ENCODE data around the gene METTL21C. TPM values are rescaled to one million over a fixed set of nuclear protein-coding genes. Genes with fewer than 3 reads are reported as not detected.

Gene METTL21C
- polyA plus RNA-seq, 1 donor (not counting 4 experiments of a cell fraction or from before 2014, with no cell fraction given): not detected

- Histone ChIP-seq H3K27ac (ENCODE audit: control insufficient read depth, insufficient read depth, low read length) (no peak overlapping the region), H2AFZ (ENCODE audit: control insufficient read depth, low read length) (no peak overlapping the region), H3K4me2 (ENCODE audit: control insufficient read depth, extremely low read depth, insufficient read depth, low read depth, low read length) (no peak overlapping the region), H3K4me3 (ENCODE audit: control insufficient read depth in 2 of 3, extremely low read depth in 1 of 3, insufficient read depth in 2 of 3, low read depth in 1 of 3, low read length in 3 of 3) (no peak overlapping the region), H3K9ac (ENCODE audit: control insufficient read depth, extremely low read depth, insufficient read depth, low read length) (no peak overlapping the region), H3K4me1 (ENCODE audit: control insufficient read depth, extremely low read depth, insufficient read depth, low read length) (peaks cover 7% of the 10 kb centered on the region), H3K27me3 (ENCODE audit: control insufficient read depth, extremely low read depth, insufficient read depth, low read length) (no peaks in the 10 kb centered on the region), H4K20me1 (ENCODE audit: control insufficient read depth, extremely low read depth, insufficient read depth, low read length) (no peaks in the 10 kb centered on the region), H3K9me1 (ENCODE audit: control insufficient read depth, extremely low read depth, insufficient read depth, low read length) (no peaks in the 10 kb centered on the region), H3K9me3 (ENCODE audit: control insufficient read depth, low read depth, low read length) (no peaks in the 10 kb centered on the region), H3K36me3 (ENCODE audit: control insufficient read depth in 2 of 2, extremely low read depth in 1 of 2, insufficient read depth in 2 of 2, low read length in 2 of 2) (peaks cover 0 to 7% of the 10 kb centered on the region in 2 experiments), H3K79me2 (ENCODE audit: control insufficient read depth, insufficient read depth, low read length) (no peaks in the 10 kb centered on the region)
- dilution Hi-C loops (cut with MboI; ENCODE audit: extremely low pct_ligation_motif_present, low sequenced_read_pairs): no loop called here
- DNase-seq (ENCODE audit: low read depth, low spot score) (no peak), FAIRE-seq (no peak)
- TF ChIP-seq CTCF (optimal IDR thresholded peaks at IDR 0.05 in 1 of 3, IDR thresholded peaks at IDR 0.05 in 1 of 3, conservative IDR thresholded peaks at IDR 0.05 in 1 of 3; ENCODE audit: extremely low read depth in 1 of 3, insufficient read depth in 2 of 3, low read length in 3 of 3): no peak
- TF ChIP-seq EZH2 (IDR thresholded peaks at IDR 0.05; ENCODE audit: low read length): no peak
Measured at GRCh38 chr13:102682727-102683126, 12.1 kb downstream of the METTL21C start.

DNA sequence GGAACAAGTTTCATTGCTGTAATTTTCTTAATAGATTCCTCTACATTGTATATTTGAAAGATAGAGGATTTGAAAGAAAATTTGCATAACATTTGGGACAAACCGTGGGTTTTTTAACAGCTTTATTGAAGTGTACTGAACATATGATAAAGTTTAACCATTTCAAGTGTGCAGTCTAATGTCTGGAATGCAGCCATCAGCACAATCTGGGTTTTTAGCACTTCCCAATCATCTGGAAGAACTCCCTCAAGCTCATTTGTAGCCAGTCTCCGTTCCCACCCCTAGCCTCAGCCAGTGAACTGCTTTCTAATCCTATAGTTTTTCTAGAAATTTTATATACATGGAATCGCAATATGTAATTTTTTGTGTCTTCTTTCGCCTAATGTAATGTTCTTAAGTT lies 12.6 kb downstream of the METTL21C start:
- DNase-seq (ENCODE audit: low read depth, low spot score): no peak
- Histone ChIP-seq H4K20me1 (ENCODE audit: control insufficient read depth, extremely low read depth, insufficient read depth, low read length) (no peaks in the 10 kb centered on the region), H3K79me2 (ENCODE audit: control insufficient read depth, insufficient read depth, low read length) (no peaks in the 10 kb centered on the region), H3K9me1 (ENCODE audit: control insufficient read depth, extremely low read depth, insufficient read depth, low read length) (no peaks in the 10 kb centered on the region), H3K27me3 (ENCODE audit: control insufficient read depth, extremely low read depth, insufficient read depth, low read length) (no peaks in the 10 kb centered on the region), H3K36me3 (ENCODE audit: control insufficient read depth in 2 of 2, extremely low read depth in 1 of 2, insufficient read depth in 2 of 2, low read length in 2 of 2) (peaks cover 3 to 7% of the 10 kb centered on the region in 2 experiments), H3K4me1 (ENCODE audit: control insufficient read depth, extremely low read depth, insufficient read depth, low read length) (peaks cover 2% of the 10 kb centered on the region), H3K9ac (ENCODE audit: control insufficient read depth, extremely low read depth, insufficient read depth, low read length) (no peak overlapping the region), H2AFZ (ENCODE audit: control insufficient read depth, low read length) (no peak overlapping the region), H3K4me3 (ENCODE audit: control insufficient read depth in 2 of 3, extremely low read depth in 1 of 3, insufficient read depth in 2 of 3, low read depth in 1 of 3, low read length in 3 of 3) (no peak overlapping the region), H3K4me2 (ENCODE audit: control insufficient read depth, extremely low read depth, insufficient read depth, low read depth, low read length) (no peak overlapping the region), H3K9me3 (ENCODE audit: control insufficient read depth, low read depth, low read length) (no peaks in the 10 kb centered on the region), H3K27ac (ENCODE audit: control insufficient read depth, insufficient read depth, low read length) (no peak overlapping the region)
- dilution Hi-C loops (cut with MboI; ENCODE audit: extremely low pct_ligation_motif_present, low sequenced_read_pairs): no loop called here
- no peak for TF ChIP-seq EZH2 (IDR thresholded peaks at IDR 0.05; ENCODE audit: low read length)
- no peak for TF ChIP-seq CTCF (optimal IDR thresholded peaks at IDR 0.05 in 1 of 3, IDR thresholded peaks at IDR 0.05 in 1 of 3, conservative IDR thresholded peaks at IDR 0.05 in 1 of 3; ENCODE audit: extremely low read depth in 1 of 3, insufficient read depth in 2 of 3, low read length in 3 of 3)
- no peak for FAIRE-seq

All from keratinocyte (primary cell).